PFSK-1 (cell line): Measurements from ENCODE around the gene ZMIZ2.

Experiments used
- POLR2AphosphoS5 ChIP-seq: IDR thresholded peaks from 2 replicates; pipeline ENCODE4 v1.6.1; 2012; ENCODE audit warnings: low read depth, mild to moderate bottlenecking, control low read depth, low read length, moderate library complexity
- SIN3A ChIP-seq: IDR thresholded peaks from 2 replicates; pipeline ENCODE4 v1.6.1; 2012; ENCODE audit warnings: mild to moderate bottlenecking, low read length, moderate library complexity, borderline replicate concordance; ENCODE audit not compliant: insufficient read depth
- TAF1 ChIP-seq: IDR thresholded peaks from 2 replicates; pipeline ENCODE4 v1.6.1; 2012; ENCODE audit warnings: low read length, control low read depth, borderline replicate concordance; ENCODE audit not compliant: insufficient read depth

GRCh38 chr7:44748948-44749731 is 493 bp downstream of the ZMIZ2 start:
- TF ChIP-seq SIN3A (no peak), POLR2AphosphoS5 (no peak), TAF1 (no peak)
